H1 (cell line): ENCODE data around the gene COL21A1.

ENCODE experiments used
- BRCA1 ChIP-seq: IDR thresholded peaks from 2 replicates; pipeline ENCODE4 v1.6.1; 2012; ENCODE audit warnings: low read depth, low read length, improper control_type of control experiment
- CHD2 ChIP-seq: IDR thresholded peaks from 2 replicates; pipeline ENCODE4 v1.6.1; 2012; ENCODE audit warnings: low read length, improper control_type of control experiment
- GABPA ChIP-seq: IDR thresholded peaks from 2 replicates; pipeline ENCODE4 v1.6.1; 2011; ENCODE audit warnings: mild to moderate bottlenecking, low read length, moderate library complexity, borderline replicate concordance; ENCODE audit not compliant: insufficient read depth
- JUN ChIP-seq: IDR thresholded peaks from 2 replicates; pipeline ENCODE4 v1.6.1; 2011; ENCODE audit warnings: low read depth, mild to moderate bottlenecking, improper control_type of control experiment, low read length
- KDM5A ChIP-seq: fragments of 200-600 bp; IDR thresholded peaks from 2 replicates; pipeline ENCODE4 v1.7.1; 2012; ENCODE audit warnings: mild to moderate bottlenecking, low read length, inconsistent platforms, mixed read lengths
- NRF1 ChIP-seq: IDR thresholded peaks from 2 replicates; pipeline ENCODE4 v1.6.1; 2011; ENCODE audit warnings: mild to moderate bottlenecking, low read depth, low read length, improper control_type of control experiment
- POLR2A ChIP-seq, 2 experiments: IDR thresholded peaks; 1 replicate in 1 of 2; 2 replicates in 1 of 2; pipeline ENCODE4 v1.6.1; 2011; ENCODE audit warnings: low read depth in 2 of 2, low read length in 2 of 2, mild to moderate bottlenecking in 2 of 2; ENCODE audit errors: control extremely low read depth in 1 of 2
- POLR2AphosphoS5 ChIP-seq: IDR thresholded peaks from 2 replicates; pipeline ENCODE4 v1.6.1; 2011; ENCODE audit warnings: low read depth, low read length
- RXRA ChIP-seq: IDR thresholded peaks from 2 replicates; pipeline ENCODE4 v1.6.1; 2011; ENCODE audit warnings: low read depth, mild to moderate bottlenecking, low read length, moderate library complexity; ENCODE audit not compliant: insufficient read depth
- SIN3A ChIP-seq, 2 experiments: IDR thresholded peaks in 1 of 2; conservative IDR thresholded peaks in 1 of 2; 2 replicates each; pipeline ENCODE4 v1.6.1; 2011 to 2012; ENCODE audit warnings: low read length in 2 of 2, improper control_type of control experiment in 1 of 2, low read depth in 1 of 2, mild to moderate bottlenecking in 1 of 2
- SIX5 ChIP-seq: IDR thresholded peaks from 2 replicates; pipeline ENCODE4 v1.6.1; 2011; ENCODE audit warnings: mild to moderate bottlenecking, low read depth, low read length
- TF ChIP-seq, protein P1 (sequence below), 3 experiments: IDR thresholded peaks; 1 replicate in 2 of 3; 2 replicates in 1 of 3; pipeline versions ENCODE4 v1.5.1 to v1.6.1; 2011; ENCODE audit warnings: low read length in 3 of 3, mild to moderate bottlenecking in 3 of 3, inconsistent platforms in 2 of 3, low read depth in 1 of 3, moderate library complexity in 1 of 3; ENCODE audit not compliant: insufficient read depth in 1 of 3; ENCODE audit errors: control extremely low read depth in 1 of 3
- TF ChIP-seq, protein P2 (sequence below): IDR thresholded peaks from 2 replicates; pipeline ENCODE4 v1.6.1; 2012; ENCODE audit warnings: low read length, inconsistent platforms

DNA sequence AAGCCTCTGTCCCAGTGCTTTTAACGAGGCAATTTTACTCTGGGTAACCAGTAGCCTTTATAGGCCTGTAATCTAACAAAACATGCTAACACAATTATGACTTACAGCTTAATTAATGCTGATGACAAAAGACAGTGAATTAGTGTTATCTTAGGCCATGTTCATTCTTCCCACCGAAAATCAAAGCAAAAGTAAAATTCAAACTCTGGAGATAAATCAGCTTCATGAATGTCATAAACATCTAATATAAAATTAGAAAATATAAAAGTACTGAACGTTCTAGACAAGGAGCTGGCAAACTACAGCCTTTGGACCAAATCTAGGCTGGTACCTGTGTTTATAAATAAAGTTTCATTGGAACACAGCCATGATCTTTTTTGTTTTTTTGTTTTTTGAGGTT lies 18.6 kb upstream of the COL21A1 start:
- TF ChIP-seq JUN (no peak), NRF1 (no peak), SIX5 (no peak), RXRA (no peak), POLR2A (IDR thresholded peaks at IDR 0.05; ENCODE audit: control extremely low read depth in 1 of 2, low read depth in 2 of 2, low read length in 2 of 2) (no peak), GABPA (no peak), POLR2AphosphoS5 (no peak), KDM5A (no peak), BRCA1 (no peak), SIN3A (conservative IDR thresholded peaks at IDR 0.05 in 1 of 2, IDR thresholded peaks at IDR 0.05 in 1 of 2; ENCODE audit: low read depth in 1 of 2, low read length in 2 of 2) (no peak), CHD2 (no peak)
- TF ChIP-seq, protein P1, sequence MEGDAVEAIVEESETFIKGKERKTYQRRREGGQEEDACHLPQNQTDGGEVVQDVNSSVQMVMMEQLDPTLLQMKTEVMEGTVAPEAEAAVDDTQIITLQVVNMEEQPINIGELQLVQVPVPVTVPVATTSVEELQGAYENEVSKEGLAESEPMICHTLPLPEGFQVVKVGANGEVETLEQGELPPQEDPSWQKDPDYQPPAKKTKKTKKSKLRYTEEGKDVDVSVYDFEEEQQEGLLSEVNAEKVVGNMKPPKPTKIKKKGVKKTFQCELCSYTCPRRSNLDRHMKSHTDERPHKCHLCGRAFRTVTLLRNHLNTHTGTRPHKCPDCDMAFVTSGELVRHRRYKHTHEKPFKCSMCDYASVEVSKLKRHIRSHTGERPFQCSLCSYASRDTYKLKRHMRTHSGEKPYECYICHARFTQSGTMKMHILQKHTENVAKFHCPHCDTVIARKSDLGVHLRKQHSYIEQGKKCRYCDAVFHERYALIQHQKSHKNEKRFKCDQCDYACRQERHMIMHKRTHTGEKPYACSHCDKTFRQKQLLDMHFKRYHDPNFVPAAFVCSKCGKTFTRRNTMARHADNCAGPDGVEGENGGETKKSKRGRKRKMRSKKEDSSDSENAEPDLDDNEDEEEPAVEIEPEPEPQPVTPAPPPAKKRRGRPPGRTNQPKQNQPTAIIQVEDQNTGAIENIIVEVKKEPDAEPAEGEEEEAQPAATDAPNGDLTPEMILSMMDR (IDR thresholded peaks at IDR 0.05; ENCODE audit: control extremely low read depth in 1 of 3, insufficient read depth in 1 of 3, low read depth in 1 of 3, low read length in 3 of 3), result no peak
- TF ChIP-seq, protein P2, sequence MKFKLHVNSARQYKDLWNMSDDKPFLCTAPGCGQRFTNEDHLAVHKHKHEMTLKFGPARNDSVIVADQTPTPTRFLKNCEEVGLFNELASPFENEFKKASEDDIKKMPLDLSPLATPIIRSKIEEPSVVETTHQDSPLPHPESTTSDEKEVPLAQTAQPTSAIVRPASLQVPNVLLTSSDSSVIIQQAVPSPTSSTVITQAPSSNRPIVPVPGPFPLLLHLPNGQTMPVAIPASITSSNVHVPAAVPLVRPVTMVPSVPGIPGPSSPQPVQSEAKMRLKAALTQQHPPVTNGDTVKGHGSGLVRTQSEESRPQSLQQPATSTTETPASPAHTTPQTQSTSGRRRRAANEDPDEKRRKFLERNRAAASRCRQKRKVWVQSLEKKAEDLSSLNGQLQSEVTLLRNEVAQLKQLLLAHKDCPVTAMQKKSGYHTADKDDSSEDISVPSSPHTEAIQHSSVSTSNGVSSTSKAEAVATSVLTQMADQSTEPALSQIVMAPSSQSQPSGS, result no peak
